Endothelial cell of umbilical vein (primary cell): Measurements from ENCODE around the gene THSD4. TPM values are rescaled to one million over a fixed set of nuclear protein-coding genes. Genes with fewer than 3 reads are reported as not detected.

Source experiments
- BruUV-seq: library from RNA; stranded (reverse); fragments of 400-500 nt; replicated peaks from 2 replicates; lab custom pipeline; 2021; lab: Mats Ljungman, UMichigan
- CTCF ChIA-PET: fragments of 300-600, 350-600 bp; sonication (Branson Sonifier 250); formaldehyde crosslinking; loops from one replicate; lab custom pipeline; 2021; ENCODE audit warnings: antibody characterized with exemption, inconsistent platforms; lab: Charles Lee
- POLR2A ChIA-PET: fragments of 300-600, 350-600 bp; sonication (Branson Sonifier 250); formaldehyde crosslinking; loops from one replicate; lab custom pipeline; 2021; ENCODE audit warnings: antibody characterized with exemption, inconsistent platforms; lab: Charles Lee
- DNase-seq: peaks from one replicate; pipeline ENCODE4 v3.0.0-alpha.2; 2011; ENCODE audit warnings: low read depth, low spot score
- FAIRE-seq: peaks from 2 replicates; lab custom pipeline; 2011; peaks lifted over from hg19 to GRCh38; lab: Jason Lieb, UNC
- H2AFZ ChIP-seq: 2 replicates; pipeline ENCODE4 v1.6.0; 2012; ENCODE audit warnings: low read depth, low read length, control low read depth, inconsistent platforms
- H3K27ac ChIP-seq: 2 replicates; pipeline ENCODE4 v1.5.1; 2011; ENCODE audit warnings: low read depth, mild to moderate bottlenecking, control low read depth, low read length, moderate library complexity; ENCODE audit not compliant: insufficient read depth
- H3K27me3 ChIP-seq, 2 experiments: 2 replicates each; pipeline versions ENCODE4 v1.6.0 to v1.6.1; 2011; ENCODE audit warnings: low read length in 2 of 2, mixed read lengths in 1 of 2; ENCODE audit not compliant: control insufficient read depth in 2 of 2, insufficient read depth in 2 of 2
- H3K36me3 ChIP-seq, 2 experiments: 2 replicates in 1 of 2; 3 replicates in 1 of 2; pipeline ENCODE4 v1.5.1; 2011; ENCODE audit warnings: low read length in 2 of 2, mild to moderate bottlenecking in 1 of 2, moderate library complexity in 1 of 2; ENCODE audit not compliant: control insufficient read depth in 2 of 2, insufficient read depth in 2 of 2; ENCODE audit errors: extremely low read depth in 1 of 2
- H3K4me1 ChIP-seq: 3 replicates; pipeline ENCODE4 v1.5.1; 2011; ENCODE audit warnings: mild to moderate bottlenecking, low read length; ENCODE audit not compliant: control insufficient read depth, insufficient read depth; ENCODE audit errors: extremely low read depth
- H3K4me2 ChIP-seq: 2 replicates; pipeline ENCODE4 v1.6.1; 2011; ENCODE audit warnings: low read length, control low read depth, mixed read lengths; ENCODE audit not compliant: insufficient read depth
- H3K4me3 ChIP-seq, 3 experiments: fragments of 200-600 bp in 1 of 3; sonication (generic), shearing (Covaris generic) in 1 of 3; replicated peaks in 1 of 3; 2 replicates each; pipeline ENCODE4 v1.5.1; 2011 to 2016; ENCODE audit warnings: control low read depth in 3 of 3, low read length in 3 of 3, mild to moderate bottlenecking in 2 of 3, inconsistent platforms in 1 of 3, low read depth in 1 of 3, moderate library complexity in 1 of 3; ENCODE audit not compliant: insufficient read depth in 1 of 3
- H3K79me2 ChIP-seq: 2 replicates; pipeline ENCODE4 v1.6.0; 2012; ENCODE audit warnings: low read length, inconsistent platforms; ENCODE audit not compliant: control insufficient read depth, insufficient read depth
- H3K9ac ChIP-seq: replicated peaks from 2 replicates; pipeline ENCODE3; 2011; ENCODE audit warnings: low read length, control low read depth; ENCODE audit not compliant: insufficient read depth; ENCODE audit errors: extremely low read depth
- H3K9me1 ChIP-seq: replicated peaks from 3 replicates; pipeline ENCODE4 v1.6.0; 2011; ENCODE audit warnings: mild to moderate bottlenecking, low read length; ENCODE audit not compliant: control insufficient read depth, insufficient read depth; ENCODE audit errors: extremely low read depth
- H3K9me3 ChIP-seq: replicated peaks from 2 replicates; pipeline ENCODE4 v1.5.1; 2012; ENCODE audit warnings: low read length, inconsistent platforms; ENCODE audit not compliant: control insufficient read depth, insufficient read depth
- H4K20me1 ChIP-seq: replicated peaks from 2 replicates; pipeline ENCODE3; 2011; ENCODE audit warnings: mild to moderate bottlenecking, low read length; ENCODE audit not compliant: control insufficient read depth, insufficient read depth; ENCODE audit errors: extremely low read depth
- EZH2 ChIP-seq: IDR thresholded peaks from 2 replicates; pipeline ENCODE4 v1.6.1; 2012; ENCODE audit warnings: borderline replicate concordance, low read depth, mild to moderate bottlenecking, moderate library complexity, low read length, inconsistent platforms; ENCODE audit not compliant: severe bottlenecking
- FOS ChIP-seq: IDR thresholded peaks from 2 replicates; pipeline ENCODE4 v1.6.1; 2011; ENCODE audit warnings: mild to moderate bottlenecking, low read length, moderate library complexity, borderline replicate concordance; ENCODE audit not compliant: insufficient read depth
- GATA2 ChIP-seq: IDR thresholded peaks from 2 replicates; pipeline ENCODE4 v1.7.0; 2011; ENCODE audit warnings: low read depth, mild to moderate bottlenecking, moderate library complexity, mixed read lengths, low read length; ENCODE audit not compliant: insufficient read length, insufficient read depth
- JUN ChIP-seq: IDR thresholded peaks from 2 replicates; pipeline ENCODE4 v1.6.1; 2011; ENCODE audit warnings: borderline replicate concordance, low read depth; ENCODE audit not compliant: insufficient read length, insufficient read depth
- MYC ChIP-seq: IDR thresholded peaks from one replicate; pipeline ENCODE4 v1.6.1; 2011; ENCODE audit warnings: mild to moderate bottlenecking, low read depth, low read length
- POLR2A ChIP-seq: IDR thresholded peaks from 2 replicates; pipeline ENCODE4 v1.6.1; 2012; ENCODE audit warnings: low read depth, mild to moderate bottlenecking, control low read depth, low read length
- POLR2AphosphoS5 ChIP-seq: IDR thresholded peaks from 2 replicates; pipeline ENCODE4 v1.6.1; 2012; ENCODE audit warnings: low read depth, mild to moderate bottlenecking, control low read depth, low read length, moderate library complexity; ENCODE audit not compliant: insufficient read depth
- dilution Hi-C: fragments of 300-500 bp; cut with MboI; formaldehyde crosslinking; loops from one replicate; pipeline ENCODE4 v1.15.0; 2019; ENCODE audit warnings: low sequenced_read_pairs; ENCODE audit not compliant: extremely low pct_ligation_motif_present
- intact Hi-C: fragments of 100-400 bp; cut with micrococcal nuclease; formaldehyde crosslinking; loops from one replicate; pipeline ENCODE4 v1.10.0; 2022
- polyA plus RNA-seq, 4 experiments: library from polyadenylated mRNA; depleted of rRNA in 3 of 4; stranded (reverse) in 3 of 4; unstranded in 1 of 4; fragments of >200 nt; gene quantifications; 2 replicates each; pipeline versions ENCODE4 v1.2.1 to v1.2.3, GENCODE V29; 2011 to 2012; ENCODE audit warnings: missing spikeins in 1 of 4
- total RNA-seq: library from RNA; stranded (reverse); gene quantifications from 2 replicates; pipeline ENCODE4 v1.2.3, GENCODE V29; 2021
- TF ChIP-seq, protein P1 (sequence below), 2 donors: IDR thresholded peaks; 1 replicate in 1 of 2; 2 replicates in 1 of 2; pipeline ENCODE4 v1.5.1; 2011; ENCODE audit warnings: low read length in 2 of 2, mild to moderate bottlenecking in 2 of 2, moderate library complexity in 2 of 2, control low read depth in 1 of 2, inconsistent platforms in 1 of 2, low read depth in 1 of 2; ENCODE audit not compliant: insufficient read depth in 1 of 2; ENCODE audit errors: extremely low read depth in 1 of 2
- TF ChIP-seq, protein P2 (sequence below): IDR thresholded peaks from 2 replicates; pipeline ENCODE4 v1.6.1; 2011; ENCODE audit not compliant: insufficient read depth, insufficient read length

The THSD4 gene
- total and polyA plus RNA-seq, 2 donors (not counting 3 experiments of a cell fraction or from before 2014, with no cell fraction given): 9.9 to 25.4 TPM

DNA sequence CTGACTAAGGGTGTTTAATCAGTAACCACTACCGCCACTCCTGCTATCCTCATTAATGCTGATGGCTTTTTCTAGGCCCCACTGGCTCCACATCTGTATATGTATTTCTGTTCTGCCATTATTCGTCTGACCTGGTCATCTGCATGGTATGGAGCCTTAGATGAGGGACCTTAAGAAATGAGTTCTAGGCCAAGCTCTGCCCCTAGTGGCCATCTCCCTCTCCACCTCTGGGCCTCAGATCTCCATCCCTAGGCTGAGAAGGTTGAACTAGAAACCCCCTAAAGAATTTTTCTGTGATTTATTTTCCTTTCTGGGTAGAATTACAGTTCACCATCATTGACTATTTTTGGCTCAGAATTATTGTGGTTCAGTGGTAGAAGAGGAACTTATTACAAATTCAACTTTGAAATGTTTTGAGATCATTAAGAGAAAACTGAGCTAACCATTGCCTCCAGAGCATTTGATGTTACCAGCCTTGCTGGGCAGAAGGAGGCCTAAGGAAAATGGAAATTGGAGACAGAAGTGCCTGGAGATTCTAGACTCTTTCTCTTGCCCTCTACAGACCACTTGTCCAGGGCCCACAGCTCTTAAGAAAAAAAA, 369.9 kb downstream of the THSD4 start:
- H3K4me1 ChIP-seq: no peaks in the 10 kb centered on the region
- no peak overlapping the region for H3K9ac ChIP-seq
- DNase-seq: no peak
- H3K79me2 ChIP-seq: no peaks in the 10 kb centered on the region
- no peaks in the 10 kb centered on the region for H3K27me3 ChIP-seq
- H3K9me3 ChIP-seq: no peaks in the 10 kb centered on the region
- no peak overlapping the region for H2AFZ ChIP-seq
- no peak overlapping the region for H3K4me3 ChIP-seq
- dilution Hi-C loops: no loop called here
- intact Hi-C loops: no loop called here
- TF ChIP-seq, protein P1, sequence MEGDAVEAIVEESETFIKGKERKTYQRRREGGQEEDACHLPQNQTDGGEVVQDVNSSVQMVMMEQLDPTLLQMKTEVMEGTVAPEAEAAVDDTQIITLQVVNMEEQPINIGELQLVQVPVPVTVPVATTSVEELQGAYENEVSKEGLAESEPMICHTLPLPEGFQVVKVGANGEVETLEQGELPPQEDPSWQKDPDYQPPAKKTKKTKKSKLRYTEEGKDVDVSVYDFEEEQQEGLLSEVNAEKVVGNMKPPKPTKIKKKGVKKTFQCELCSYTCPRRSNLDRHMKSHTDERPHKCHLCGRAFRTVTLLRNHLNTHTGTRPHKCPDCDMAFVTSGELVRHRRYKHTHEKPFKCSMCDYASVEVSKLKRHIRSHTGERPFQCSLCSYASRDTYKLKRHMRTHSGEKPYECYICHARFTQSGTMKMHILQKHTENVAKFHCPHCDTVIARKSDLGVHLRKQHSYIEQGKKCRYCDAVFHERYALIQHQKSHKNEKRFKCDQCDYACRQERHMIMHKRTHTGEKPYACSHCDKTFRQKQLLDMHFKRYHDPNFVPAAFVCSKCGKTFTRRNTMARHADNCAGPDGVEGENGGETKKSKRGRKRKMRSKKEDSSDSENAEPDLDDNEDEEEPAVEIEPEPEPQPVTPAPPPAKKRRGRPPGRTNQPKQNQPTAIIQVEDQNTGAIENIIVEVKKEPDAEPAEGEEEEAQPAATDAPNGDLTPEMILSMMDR (IDR thresholded peaks at IDR 0.05; ENCODE audit: extremely low read depth in 1 of 2, insufficient read depth in 1 of 2, low read depth in 1 of 2, low read length in 2 of 2): peak; percentile 42 to 54
- TF ChIP-seq POLR2AphosphoS5 (no peak), EZH2 (no peak), FOS (no peak)
- no TSS peak for BruUV-seq
- ChIA-PET POLR2A (no interaction called here), CTCF (interaction anchor here (0.9 to 2.2 kb wide), 12 partner anchors 8 to 474 kb away, joined by 3 to 7 read pairs (median 3); no protein-coding TSS in a partner anchor)
- no peaks in the 10 kb centered on the region for H3K9me1 ChIP-seq
- H3K4me2 ChIP-seq: no peak overlapping the region
- H3K27ac ChIP-seq: no peak overlapping the region
- no peaks in the 10 kb centered on the region for H3K36me3 ChIP-seq
- no peaks in the 10 kb centered on the region for H4K20me1 ChIP-seq
- peak; percentile 48 for FAIRE-seq

DNA sequence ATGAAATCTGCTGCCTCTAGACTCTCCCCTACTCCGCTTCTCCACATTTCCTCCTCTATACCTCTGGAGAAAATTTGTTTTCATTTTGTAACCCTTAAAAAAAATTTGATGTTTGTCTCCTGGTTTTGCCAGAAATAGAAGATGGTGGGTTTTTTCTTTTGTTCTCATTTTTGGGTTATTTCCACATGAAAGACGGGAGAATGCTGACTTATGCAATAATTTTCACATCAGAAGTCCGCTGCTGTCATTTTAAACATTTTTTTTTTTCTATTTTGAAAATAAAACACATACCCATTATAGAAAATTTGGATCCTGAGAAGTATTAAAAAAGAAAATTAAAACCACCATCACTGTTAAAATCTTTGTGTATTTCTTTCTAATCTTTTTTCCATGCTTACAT, 374.3 kb downstream of the THSD4 start:
- no TSS peak for BruUV-seq

More for the DNA sequence above, 374.3 kb downstream of the THSD4 start:
- ChIA-PET CTCF (no interaction called here), POLR2A (no interaction called here)
- H3K79me2 ChIP-seq: no peaks in the 10 kb centered on the region
- FAIRE-seq (no peak), DNase-seq (no peak)
- dilution Hi-C loops (no loop called here), intact Hi-C loops (no loop called here)
- H2AFZ ChIP-seq: no peak overlapping the region
- H3K27me3 ChIP-seq: no peaks in the 10 kb centered on the region
- no peak overlapping the region for H3K27ac ChIP-seq
- TF ChIP-seq POLR2A (no peak), MYC (no peak), EZH2 (no peak), GATA2 (no peak), FOS (no peak), POLR2AphosphoS5 (no peak), JUN (no peak)
- TF ChIP-seq, protein P1 (IDR thresholded peaks at IDR 0.05; ENCODE audit: extremely low read depth in 1 of 2, insufficient read depth in 1 of 2, low read depth in 1 of 2, low read length in 2 of 2): no peak
- TF ChIP-seq, protein P2, sequence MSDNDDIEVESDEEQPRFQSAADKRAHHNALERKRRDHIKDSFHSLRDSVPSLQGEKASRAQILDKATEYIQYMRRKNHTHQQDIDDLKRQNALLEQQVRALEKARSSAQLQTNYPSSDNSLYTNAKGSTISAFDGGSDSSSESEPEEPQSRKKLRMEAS: no peak
- no peak overlapping the region for H3K9ac ChIP-seq
- H3K4me3 ChIP-seq: no peak overlapping the region
- H3K4me2 ChIP-seq: no peak overlapping the region
- H3K36me3 ChIP-seq: no peaks in the 10 kb centered on the region
- H3K9me3 ChIP-seq: no peaks in the 10 kb centered on the region
- no peaks in the 10 kb centered on the region for H3K9me1 ChIP-seq
- no peaks in the 10 kb centered on the region for H3K4me1 ChIP-seq
- no peaks in the 10 kb centered on the region for H4K20me1 ChIP-seq
